Testis (tissue), 2 donors: ENCODE results near the gene DOCK11.
"Not testable (repeated sequence)": the region's sequence is repeated elsewhere in the genome, so short reads cannot be mapped to it uniquely, and the experiment has no call there.

Experiments
- POLR2A ChIP-seq: fragments of 450-650 bp; IDR thresholded peaks from one replicate; pipeline ENCODE4 v1.6.1; 2017; ENCODE audit warnings: antibody characterized with exemption, mild to moderate bottlenecking, moderate library complexity
- TF ChIP-seq, protein P1 (sequence below), 3 experiments: fragments of 450-650 bp in 2 of 3; fragments of 200-600 bp in 1 of 3; sonication (generic) in 1 of 3; IDR thresholded peaks; one replicate each; pipeline ENCODE4 v1.5.1; 2016 to 2019; ENCODE audit warnings: antibody characterized with exemption in 3 of 3, mild to moderate bottlenecking in 2 of 3, moderate library complexity in 1 of 3

DNA sequence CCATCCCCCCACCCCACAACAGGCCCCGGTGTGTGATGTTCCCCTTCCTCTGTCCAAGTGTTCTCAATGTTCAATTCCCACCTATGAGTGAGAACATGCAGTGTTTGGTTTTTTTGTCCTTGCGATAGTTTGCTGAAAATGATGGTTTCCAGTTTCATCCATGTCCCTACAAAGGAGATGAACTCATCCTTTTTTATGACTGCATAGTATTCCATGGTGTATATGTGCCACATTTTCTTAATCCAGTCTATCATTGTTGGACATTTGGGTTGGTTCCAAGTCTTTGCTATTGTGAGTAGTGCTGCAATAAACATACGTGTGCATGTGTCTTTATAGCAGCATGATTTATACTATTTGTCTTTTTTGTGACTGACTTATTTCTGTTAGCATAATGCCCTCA, 236.9 kb downstream of the DOCK11 start:
- TF ChIP-seq, protein P1, sequence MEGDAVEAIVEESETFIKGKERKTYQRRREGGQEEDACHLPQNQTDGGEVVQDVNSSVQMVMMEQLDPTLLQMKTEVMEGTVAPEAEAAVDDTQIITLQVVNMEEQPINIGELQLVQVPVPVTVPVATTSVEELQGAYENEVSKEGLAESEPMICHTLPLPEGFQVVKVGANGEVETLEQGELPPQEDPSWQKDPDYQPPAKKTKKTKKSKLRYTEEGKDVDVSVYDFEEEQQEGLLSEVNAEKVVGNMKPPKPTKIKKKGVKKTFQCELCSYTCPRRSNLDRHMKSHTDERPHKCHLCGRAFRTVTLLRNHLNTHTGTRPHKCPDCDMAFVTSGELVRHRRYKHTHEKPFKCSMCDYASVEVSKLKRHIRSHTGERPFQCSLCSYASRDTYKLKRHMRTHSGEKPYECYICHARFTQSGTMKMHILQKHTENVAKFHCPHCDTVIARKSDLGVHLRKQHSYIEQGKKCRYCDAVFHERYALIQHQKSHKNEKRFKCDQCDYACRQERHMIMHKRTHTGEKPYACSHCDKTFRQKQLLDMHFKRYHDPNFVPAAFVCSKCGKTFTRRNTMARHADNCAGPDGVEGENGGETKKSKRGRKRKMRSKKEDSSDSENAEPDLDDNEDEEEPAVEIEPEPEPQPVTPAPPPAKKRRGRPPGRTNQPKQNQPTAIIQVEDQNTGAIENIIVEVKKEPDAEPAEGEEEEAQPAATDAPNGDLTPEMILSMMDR (IDR thresholded peaks at IDR 0.05): not testable (repeated sequence)
- not testable (repeated sequence) for TF ChIP-seq POLR2A
